22Rv1 (cell line): ENCODE measurements around the gene CPA5.

Experiments
- H3K27ac ChIP-seq: fragments of 450-650 bp; 2 replicates; pipeline ENCODE4 v1.5.1; 2017
- ZFX ChIP-seq: fragments of 450-650 bp; IDR thresholded peaks from 2 replicates; pipeline ENCODE4 v1.6.1; 2017; ENCODE audit warnings: antibody characterized with exemption, borderline replicate concordance
- TF ChIP-seq, protein P1 (sequence below): fragments of 450-650 bp; IDR thresholded peaks from 2 replicates; pipeline ENCODE4 v1.5.1; 2017; ENCODE audit warnings: mild to moderate bottlenecking

Gene CPA5

DNA sequence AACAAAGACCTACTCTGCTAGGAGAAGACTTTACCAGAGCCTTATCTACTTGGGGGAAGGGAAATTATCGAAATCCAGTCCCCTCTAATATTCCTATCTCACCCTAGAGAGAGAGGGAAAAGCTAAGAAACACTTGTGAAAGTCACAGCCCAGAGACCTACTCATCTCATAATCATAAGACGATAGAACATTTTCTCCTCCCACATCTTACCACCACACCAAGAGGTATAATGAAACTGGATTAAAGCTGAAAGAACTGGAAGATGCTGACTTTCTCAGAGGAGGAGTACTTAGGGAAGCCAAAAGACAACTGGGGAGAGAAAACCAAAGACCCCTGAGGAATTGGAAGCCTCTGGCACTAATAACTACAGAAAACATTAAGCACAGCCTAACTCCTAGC lies 10.8 kb upstream of the CPA5 start:
- no peak for TF ChIP-seq ZFX
- TF ChIP-seq, protein P1, sequence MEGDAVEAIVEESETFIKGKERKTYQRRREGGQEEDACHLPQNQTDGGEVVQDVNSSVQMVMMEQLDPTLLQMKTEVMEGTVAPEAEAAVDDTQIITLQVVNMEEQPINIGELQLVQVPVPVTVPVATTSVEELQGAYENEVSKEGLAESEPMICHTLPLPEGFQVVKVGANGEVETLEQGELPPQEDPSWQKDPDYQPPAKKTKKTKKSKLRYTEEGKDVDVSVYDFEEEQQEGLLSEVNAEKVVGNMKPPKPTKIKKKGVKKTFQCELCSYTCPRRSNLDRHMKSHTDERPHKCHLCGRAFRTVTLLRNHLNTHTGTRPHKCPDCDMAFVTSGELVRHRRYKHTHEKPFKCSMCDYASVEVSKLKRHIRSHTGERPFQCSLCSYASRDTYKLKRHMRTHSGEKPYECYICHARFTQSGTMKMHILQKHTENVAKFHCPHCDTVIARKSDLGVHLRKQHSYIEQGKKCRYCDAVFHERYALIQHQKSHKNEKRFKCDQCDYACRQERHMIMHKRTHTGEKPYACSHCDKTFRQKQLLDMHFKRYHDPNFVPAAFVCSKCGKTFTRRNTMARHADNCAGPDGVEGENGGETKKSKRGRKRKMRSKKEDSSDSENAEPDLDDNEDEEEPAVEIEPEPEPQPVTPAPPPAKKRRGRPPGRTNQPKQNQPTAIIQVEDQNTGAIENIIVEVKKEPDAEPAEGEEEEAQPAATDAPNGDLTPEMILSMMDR: no peak
- no peak overlapping the region for H3K27ac ChIP-seq

DNA sequence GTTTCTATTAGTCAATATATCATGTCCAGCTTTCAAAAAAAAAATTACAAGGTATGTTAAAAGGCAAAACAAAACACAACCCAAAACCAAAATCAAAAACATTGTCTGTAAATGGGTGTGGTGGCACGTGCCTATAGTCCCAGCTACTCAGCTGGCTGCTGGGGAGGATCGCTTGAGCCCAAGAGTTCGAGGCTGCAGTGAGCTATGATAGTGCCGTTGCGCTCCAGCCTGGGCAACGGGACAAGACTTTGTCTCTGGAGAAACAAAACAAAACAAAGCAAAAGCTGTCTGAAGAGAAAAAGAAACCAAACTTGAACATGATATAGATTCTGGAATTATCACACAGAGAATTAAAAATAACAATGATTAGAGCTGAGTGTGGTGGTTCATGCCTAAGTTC lies 10.3 kb upstream of the CPA5 start:
- H3K27ac ChIP-seq: no peak overlapping the region
- TF ChIP-seq, protein P1: no peak
- TF ChIP-seq ZFX: no peak

DNA sequence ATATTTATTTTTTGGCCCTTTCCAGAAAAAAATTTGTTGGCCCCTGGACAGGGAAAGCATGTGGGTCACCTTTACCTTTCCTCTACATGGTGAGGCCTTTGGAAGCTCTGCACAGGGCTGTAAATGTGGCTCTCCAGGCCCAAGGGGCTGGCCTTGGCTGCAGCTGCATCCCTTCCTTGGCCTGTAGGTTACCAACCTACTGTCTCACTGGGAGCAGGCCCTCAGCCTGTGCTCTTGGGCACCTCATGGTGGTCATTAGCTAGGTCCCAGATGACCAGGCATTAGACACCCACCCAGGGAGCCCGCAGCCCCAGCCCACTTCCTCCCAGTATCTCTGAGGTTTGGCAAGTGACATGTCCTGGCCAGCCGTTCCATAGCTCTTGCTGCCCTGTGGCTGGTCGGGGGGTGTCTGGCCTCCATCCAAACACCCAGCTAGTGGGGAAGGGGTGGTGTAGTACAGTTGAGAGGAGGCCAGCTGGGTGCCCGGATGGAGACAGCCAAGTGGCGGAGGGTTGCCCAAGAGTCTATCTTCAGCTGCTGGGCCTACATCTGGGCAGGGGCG lies 7.1 kb upstream of the CPA5 start:
- no peak overlapping the region for H3K27ac ChIP-seq
- TF ChIP-seq, protein P1: no peak
- no peak for TF ChIP-seq ZFX

DNA sequence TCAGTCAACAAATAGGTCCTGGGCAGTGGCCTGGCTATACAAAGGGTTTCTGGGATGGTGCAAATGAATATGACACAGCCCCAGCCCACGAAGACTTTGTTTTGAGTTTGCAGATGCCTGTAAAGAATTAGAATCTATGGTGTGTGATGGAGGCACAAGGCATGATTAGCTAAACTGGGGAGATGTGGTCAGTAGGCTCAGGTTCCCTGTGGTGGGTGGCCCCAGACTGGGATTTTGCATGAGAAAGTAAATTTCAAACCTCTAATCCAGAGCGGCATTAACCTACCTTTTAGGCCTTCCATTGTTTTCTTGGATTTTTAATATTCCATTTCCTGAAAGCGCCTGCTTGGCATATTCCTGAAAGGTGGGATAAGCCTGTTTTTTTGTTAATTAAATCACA lies 6.4 kb upstream of the CPA5 start:
- TF ChIP-seq, protein P1: no peak
- no peak for TF ChIP-seq ZFX
- H3K27ac ChIP-seq: no peak overlapping the region

DNA sequence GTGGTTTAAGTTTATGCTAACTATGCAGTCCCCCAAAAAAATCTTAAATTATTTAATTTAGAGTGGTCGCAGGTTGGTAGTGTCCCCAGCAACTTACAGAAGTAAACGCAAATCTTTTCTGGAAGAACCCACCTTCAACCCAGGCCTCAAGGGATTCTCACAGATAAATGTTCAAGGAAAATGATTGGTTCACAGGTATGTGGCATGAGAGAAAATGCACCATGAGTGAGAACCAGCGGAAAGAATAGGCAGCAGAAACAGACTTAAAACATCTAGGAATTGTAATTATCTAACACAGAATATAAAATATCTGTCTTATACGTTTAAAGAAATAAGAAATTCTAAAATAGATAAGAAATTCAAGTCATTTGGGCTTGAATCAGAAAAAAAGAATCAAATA lies 2.7 kb upstream of the CPA5 start:
- TF ChIP-seq, protein P1: no peak
- no peak for TF ChIP-seq ZFX
- H3K27ac ChIP-seq: no peak overlapping the region

DNA sequence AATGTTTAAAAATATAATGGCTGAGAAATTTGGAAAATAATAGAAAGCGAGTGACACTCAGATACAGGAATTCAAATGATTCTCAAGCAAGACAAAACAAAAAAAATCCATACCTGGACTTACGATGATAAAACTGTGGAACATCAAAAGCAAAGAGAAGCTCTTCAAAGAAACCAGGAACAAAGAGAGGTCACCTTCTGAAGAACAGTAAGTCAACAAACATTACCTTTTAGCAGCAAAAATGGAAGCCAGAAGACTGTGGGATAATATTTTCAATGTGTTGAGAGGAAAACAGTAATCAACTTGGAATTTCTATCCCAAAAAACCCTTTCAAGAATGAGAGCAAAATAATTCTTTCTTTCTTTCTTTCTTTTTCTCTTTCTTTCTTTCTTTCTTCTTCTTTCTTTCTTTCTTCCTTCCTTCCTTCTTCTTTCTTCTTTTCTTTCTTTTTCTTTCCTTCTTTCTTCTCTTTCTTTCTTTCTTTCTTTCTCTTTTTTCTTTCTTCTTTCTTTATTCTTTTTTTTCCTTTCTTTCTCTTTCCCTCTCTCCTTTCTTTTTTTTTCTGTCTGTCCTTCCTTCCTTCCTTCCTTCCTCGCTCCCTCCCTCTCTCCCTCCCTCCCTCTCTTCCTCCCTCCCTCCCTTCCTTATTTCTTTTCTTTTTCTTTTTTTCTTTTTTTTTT lies 1.8 kb upstream of the CPA5 start:
- no peak overlapping the region for H3K27ac ChIP-seq
- no peak for TF ChIP-seq ZFX
- TF ChIP-seq, protein P1: no peak

DNA sequence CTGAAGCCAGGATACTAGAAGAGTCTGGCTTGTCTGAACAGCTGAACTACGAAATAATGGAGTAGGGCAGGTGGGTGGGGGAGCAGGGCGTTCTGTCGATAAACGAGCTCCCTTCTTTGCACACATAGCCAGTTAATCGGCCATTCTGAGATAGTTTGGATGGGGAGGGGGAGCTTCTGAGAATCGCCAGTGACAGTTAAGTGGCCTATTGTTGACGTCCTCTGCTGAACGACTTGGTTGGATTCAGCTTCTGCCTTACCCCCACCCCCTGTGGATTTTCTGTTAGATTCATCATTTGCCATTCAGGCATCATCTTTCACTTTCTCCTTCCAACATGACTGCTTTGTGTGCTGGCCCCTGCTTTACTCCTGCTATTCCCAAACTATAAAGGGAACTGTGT lies 520 bp downstream of the CPA5 start:
- no peak for TF ChIP-seq ZFX
- TF ChIP-seq, protein P1: no peak
- no peak overlapping the region for H3K27ac ChIP-seq
